GM12874 (cell line): Measurements from ENCODE around the gene TRAPPC3.

Source experiments
- CTCF ChIP-seq: IDR thresholded peaks from 2 replicates; pipeline ENCODE4 v1.5.1; 2011; ENCODE audit warnings: low read depth, mild to moderate bottlenecking, control low read depth, low read length, moderate library complexity; ENCODE audit not compliant: insufficient read depth

The TRAPPC3 gene

GRCh38 chr1:36134505-36135329 is 14.6 kb downstream of the TRAPPC3 start:
- peak; percentile 79 for TF ChIP-seq CTCF

- TF ChIP-seq CTCF: no peak
Measured at GRCh38 chr1:36134031-36134430, 15.3 kb downstream of the TRAPPC3 start.

- TF ChIP-seq CTCF: no peak
Measured at GRCh38 chr1:36133484-36133883, 15.8 kb downstream of the TRAPPC3 start.

GRCh38 chr1:36132029-36132428 is 17.3 kb downstream of the TRAPPC3 start:
- no peak for TF ChIP-seq CTCF

GRCh38 chr1:36128905-36129206 is 20.4 kb downstream of the TRAPPC3 start:
- TF ChIP-seq CTCF: no peak

- TF ChIP-seq CTCF: no peak
Measured at GRCh38 chr1:36128126-36128904, 21.0 kb downstream of the TRAPPC3 start.

GRCh38 chr1:36126797-36127500 is 22.3 kb downstream of the TRAPPC3 start:
- TF ChIP-seq CTCF: no peak
